ES-I3 (cell line): Measurements from ENCODE around the gene SH3GL1.

Experiments
- H3K36me3 ChIP-seq: 2 replicates; pipeline ENCODE4 v1.6.1; 2013; ENCODE audit warnings: mild to moderate bottlenecking, low read length, control low read depth, moderate library complexity; ENCODE audit not compliant: insufficient read depth
- H3K4me1 ChIP-seq: 2 replicates; pipeline ENCODE4 v1.6.1; 2013; ENCODE audit warnings: mild to moderate bottlenecking, control low read depth, low read length; ENCODE audit not compliant: insufficient read depth
- H3K9ac ChIP-seq: 2 replicates; pipeline ENCODE4 v1.6.1; 2013; ENCODE audit warnings: low read depth, mild to moderate bottlenecking, low read length, moderate library complexity
- H3K9me3 ChIP-seq: 2 replicates; pipeline ENCODE4 v1.6.1; 2013; ENCODE audit warnings: mild to moderate bottlenecking, low read length, moderate library complexity; ENCODE audit not compliant: control insufficient read depth, insufficient read depth

Gene SH3GL1

GRCh38 chr19:4378886-4379285, 21.5 kb downstream of the SH3GL1 start:
- Histone ChIP-seq H3K4me1 (peaks cover 50% of the 10 kb centered on the region), H3K9me3 (no peaks in the 10 kb centered on the region), H3K9ac (no peak overlapping the region), H3K36me3 (no peaks in the 10 kb centered on the region)

GRCh38 chr19:4376991-4377781, 23.2 kb downstream of the SH3GL1 start:
- Histone ChIP-seq H3K9me3 (no peaks in the 10 kb centered on the region), H3K4me1 (peaks cover 52% of the 10 kb centered on the region), H3K9ac (no peak overlapping the region), H3K36me3 (no peaks in the 10 kb centered on the region)

- H3K4me1 ChIP-seq, result peaks cover 52% of the 10 kb centered on the region
- no peak overlapping the region for H3K9ac ChIP-seq
Measured at GRCh38 chr19:4376671-4376990, 23.7 kb downstream of the SH3GL1 start.

GRCh38 chr19:4376028-4376670, 24.2 kb downstream of the SH3GL1 start:
- peaks cover 52% of the 10 kb centered on the region for H3K4me1 ChIP-seq
- no peaks in the 10 kb centered on the region for H3K36me3 ChIP-seq
- H3K9ac ChIP-seq, result no peak overlapping the region
- no peaks in the 10 kb centered on the region for H3K9me3 ChIP-seq

More at GRCh38 chr19:4376671-4376990, 23.7 kb downstream of the SH3GL1 start:
- H3K9me3 ChIP-seq, result no peaks in the 10 kb centered on the region
- H3K36me3 ChIP-seq, result no peaks in the 10 kb centered on the region

- no peaks in the 10 kb centered on the region for H3K36me3 ChIP-seq
- H3K4me1 ChIP-seq, result peaks cover 50% of the 10 kb centered on the region
- no peaks in the 10 kb centered on the region for H3K9me3 ChIP-seq
- no peak overlapping the region for H3K9ac ChIP-seq
Measured at GRCh38 chr19:4375164-4376027, 25.0 kb downstream of the SH3GL1 start.

GRCh38 chr19:4374498-4375163, 25.7 kb downstream of the SH3GL1 start:
- Histone ChIP-seq H3K9ac (0 out of 2 replicates have a peak overlapping the region, but pooled peaks have one; percentile 4), H3K36me3 (no peaks in the 10 kb centered on the region), H3K9me3 (no peaks in the 10 kb centered on the region), H3K4me1 (peaks cover 43% of the 10 kb centered on the region)

GRCh38 chr19:4373601-4374497, 26.5 kb downstream of the SH3GL1 start:
- H3K36me3 ChIP-seq, result no peaks in the 10 kb centered on the region
- H3K9ac ChIP-seq, result 0 out of 2 replicates have a peak overlapping the region, but pooled peaks have one; percentile 4
- H3K4me1 ChIP-seq, result peaks cover 48% of the 10 kb centered on the region
- no peaks in the 10 kb centered on the region for H3K9me3 ChIP-seq

- H3K36me3 ChIP-seq, result no peaks in the 10 kb centered on the region
Measured at GRCh38 chr19:4373013-4373367, 27.4 kb downstream of the SH3GL1 start.

GRCh38 chr19:4372165-4373012, 28.0 kb downstream of the SH3GL1 start:
- H3K36me3 ChIP-seq, result no peaks in the 10 kb centered on the region; the same call in 1 of the 2 replicates
- no peaks in the 10 kb centered on the region for H3K9me3 ChIP-seq
- no peak overlapping the region for H3K9ac ChIP-seq
- H3K4me1 ChIP-seq, result peaks cover 52% of the 10 kb centered on the region

More at GRCh38 chr19:4373013-4373367, 27.4 kb downstream of the SH3GL1 start:
- no peak overlapping the region for H3K9ac ChIP-seq
- H3K4me1 ChIP-seq, result peaks cover 54% of the 10 kb centered on the region
- no peaks in the 10 kb centered on the region for H3K9me3 ChIP-seq

- Histone ChIP-seq H3K4me1 (peaks cover 43% of the 10 kb centered on the region), H3K9ac (no peak overlapping the region), H3K36me3 (no peaks in the 10 kb centered on the region; the same call in 1 of the 2 replicates)
Measured at GRCh38 chr19:4371247-4372164, 28.8 kb downstream of the SH3GL1 start.

GRCh38 chr19:4370418-4371041, 29.8 kb downstream of the SH3GL1 start:
- H3K9ac ChIP-seq, result no peak overlapping the region
- peaks cover 33% of the 10 kb centered on the region for H3K4me1 ChIP-seq
- no peaks in the 10 kb centered on the region for H3K9me3 ChIP-seq
- peaks cover 5% of the 10 kb centered on the region; the same call in 1 of the 2 replicates for H3K36me3 ChIP-seq

More at GRCh38 chr19:4371247-4372164, 28.8 kb downstream of the SH3GL1 start:
- H3K9me3 ChIP-seq, result no peaks in the 10 kb centered on the region
